K562 (cell line): ENCODE results near the gene KMT2E. TPM values are rescaled to one million over a fixed set of nuclear protein-coding genes. Genes with fewer than 3 reads are reported as not detected.
A peak's percentile ranks its signal among the peaks of the same experiment; 100 is the strongest.

ENCODE experiments used
- AFF1 ChIP-seq, 2 experiments: fragments of 450-650 bp; IDR thresholded peaks; 2 replicates each; pipeline ENCODE4 v1.6.1; 2018; ENCODE audit warnings: mild to moderate bottlenecking in 2 of 2, low read depth in 1 of 2; ENCODE audit not compliant: partially characterized antibody in 2 of 2
- DIDO1 ChIP-seq: fragments of 450-650 bp; IDR thresholded peaks from 2 replicates; pipeline ENCODE4 v1.6.1; 2016; ENCODE audit warnings: low read depth, missing biosample characterization, missing genetic modification characterization
- DNMT1 ChIP-seq: fragments of 450-650 bp; IDR thresholded peaks from 2 replicates; pipeline ENCODE4 v1.6.1; 2016; ENCODE audit warnings: antibody characterized with exemption, mild to moderate bottlenecking
- E2F8 ChIP-seq: fragments of 450-650 bp; IDR thresholded peaks from 2 replicates; pipeline ENCODE4 v1.7.1; 2018; ENCODE audit warnings: mild to moderate bottlenecking, low read depth; ENCODE audit not compliant: partially characterized antibody
- GABPB2 ChIP-seq: fragments of 250-450 bp; sonication (Bioruptor Pico); conservative IDR thresholded peaks from 2 replicates; pipeline ENCODE4 v1.5.1; 2021; ENCODE audit warnings: mild to moderate bottlenecking
- HLTF ChIP-seq: fragments of 450-650 bp; IDR thresholded peaks from 2 replicates; pipeline ENCODE4 v1.6.1; 2016
- HMG20A ChIP-seq: fragments of 450-650 bp; formaldehyde crosslinking; conservative IDR thresholded peaks from 2 replicates; pipeline ENCODE4 v1.4.0; 2020; ENCODE audit warnings: mild to moderate bottlenecking, mixed read lengths
- KAT2B ChIP-seq: IDR thresholded peaks from one replicate; pipeline ENCODE4 v1.6.1; 2012; ENCODE audit warnings: low read depth, mild to moderate bottlenecking, control low read depth, inconsistent platforms, low read length, moderate library complexity
- NFE2 ChIP-seq: IDR thresholded peaks from 2 replicates; pipeline ENCODE4 v1.6.1; 2014; ENCODE audit warnings: antibody characterized with exemption, low read depth
- NR2C2 ChIP-seq, 2 experiments: fragments of 200-800 bp in 1 of 2; sonication (Bioruptor generic) in 1 of 2; sonication (generic) in 1 of 2; formaldehyde crosslinking in 1 of 2; IDR thresholded peaks; 2 replicates each; pipeline versions ENCODE4 v1.6.1 to v1.8.0; 2016 to 2022; ENCODE audit warnings: mild to moderate bottlenecking in 1 of 2, missing compliant biosample characterization in 1 of 2, missing genetic modification characterization in 1 of 2, missing genetic modification reagents in 1 of 2
- PHB ChIP-seq: fragments of 250-450 bp; sonication (Bioruptor Pico); IDR thresholded peaks from 2 replicates; pipeline ENCODE4 v1.5.0; 2021
- POLR2A ChIP-seq: fragments of 450-650 bp; conservative IDR thresholded peaks from 2 replicates; pipeline ENCODE4 v1.6.1; 2016
- RBM25 ChIP-seq: fragments of 200-400 bp; formaldehyde crosslinking; IDR thresholded peaks from 2 replicates; pipeline ENCODE4 v1.6.1; 2018; ENCODE audit warnings: low read length, low read depth, moderate library complexity; ENCODE audit not compliant: severe bottlenecking
- SPI1 ChIP-seq: IDR thresholded peaks from 2 replicates; pipeline ENCODE4 v1.6.1; 2011; ENCODE audit warnings: low read depth, low read length, control low read depth, borderline replicate concordance
- STAG1 ChIP-seq: sonication (generic); formaldehyde crosslinking; IDR thresholded peaks from 2 replicates; pipeline ENCODE4 v1.5.0; 2020; ENCODE audit warnings: missing genetic modification reagents, borderline replicate concordance
- TEAD1 ChIP-seq, 2 experiments: fragments of 450-650 bp in 1 of 2; sonication (generic) in 1 of 2; formaldehyde crosslinking; IDR thresholded peaks; 2 replicates each; pipeline versions ENCODE4 v1.4.0 to v1.8.0; 2020 to 2022; ENCODE audit warnings: mild to moderate bottlenecking in 2 of 2, missing genetic modification reagents in 1 of 2
- THAP7 ChIP-seq: fragments of 250-450 bp; sonication (Bioruptor Pico); IDR thresholded peaks from 2 replicates; pipeline ENCODE4 v1.5.0; 2021
- polyA plus RNA-seq, 8 experiments: library from polyadenylated mRNA; depleted of rRNA in 4 of 8; stranded (reverse) in 5 of 8; unstranded in 3 of 8; fragments of >200 nt; fragmentation: Nextera tagmentation in 2 of 8; fragmentation: Illumina TruSeq in 1 of 8; extraction: Ambion mirVana in 2 of 8; extraction: Trizol in 1 of 8; gene quantifications; 2 replicates each; pipeline versions ENCODE4 v1.2.1 to v1.2.3, GENCODE V29; 2011 to 2014; ENCODE audit warnings: inconsistent platforms in 1 of 8, missing spikeins in 1 of 8
- total RNA-seq, 7 experiments: library from RNA; depleted of rRNA in 6 of 7; stranded (reverse); fragments of >200 nt in 6 of 7; fragmentation: Illumina TruSeq in 2 of 7; extraction: Trizol in 2 of 7; gene quantifications; 2 replicates each; pipeline versions ENCODE4 v1.2.1 to v1.2.3, GENCODE V29; 2011 to 2021; ENCODE audit warnings: low replicate concordance in 1 of 7
- TF ChIP-seq, protein P1 (sequence below): fragments of 250-450 bp; sonication (Bioruptor Pico); IDR thresholded peaks from 2 replicates; pipeline ENCODE4 v1.8.0; 2021; ENCODE audit warnings: borderline replicate concordance, mild to moderate bottlenecking, moderate library complexity; ENCODE audit not compliant: poor library complexity, severe bottlenecking

KMT2E gene
- total and polyA plus RNA-seq, 9 of the 15 experiments (the other 6 are each of a cell fraction or from before 2014, with no cell fraction given): 8.9 to 55.3 (median 38.1) TPM

- peak; percentile 96 for TF ChIP-seq E2F8
- peak; percentile 47 to 85 for TF ChIP-seq AFF1 (IDR thresholded peaks at IDR 0.05; ENCODE audit: low read depth in 1 of 2, partially characterized antibody in 2 of 2)
- no peak for TF ChIP-seq RBM25
- peak; percentile 83 for TF ChIP-seq DIDO1 (tag)
- peak; percentile 86 for TF ChIP-seq HLTF
- peak; percentile 94 for TF ChIP-seq SPI1
- no peak for TF ChIP-seq STAG1 (CRISPR knock-in tag)
- TF ChIP-seq DNMT1: peak; percentile 99
- TF ChIP-seq, protein P1, sequence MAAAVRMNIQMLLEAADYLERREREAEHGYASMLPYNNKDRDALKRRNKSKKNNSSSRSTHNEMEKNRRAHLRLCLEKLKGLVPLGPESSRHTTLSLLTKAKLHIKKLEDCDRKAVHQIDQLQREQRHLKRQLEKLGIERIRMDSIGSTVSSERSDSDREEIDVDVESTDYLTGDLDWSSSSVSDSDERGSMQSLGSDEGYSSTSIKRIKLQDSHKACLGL: no peak
- no peak for TF ChIP-seq HMG20A
- TF ChIP-seq NFE2: no peak
- 0 out of 2 replicates have a peak, but pooled peaks have one; percentile 11 for TF ChIP-seq PHB (CRISPR knock-in tag)
- TF ChIP-seq NR2C2 (CRISPR knock-in tag; IDR thresholded peaks at IDR 0.05): peak; percentile 65; the same call in 1 of the 2 replicates
- peak; percentile 94 for TF ChIP-seq NR2C2 (tag; IDR thresholded peaks at IDR 0.05)
- no peak for TF ChIP-seq KAT2B
- TF ChIP-seq POLR2A: peak; percentile 98
- TF ChIP-seq TEAD1 (CRISPR knock-in tag; IDR thresholded peaks at IDR 0.05): peak; percentile 96 to 98
- peak; percentile 64; the same call in 1 of the 2 replicates for TF ChIP-seq THAP7 (CRISPR knock-in tag)
- TF ChIP-seq GABPB2 (CRISPR knock-in tag): peak; percentile 65; the same call in 1 of the 2 replicates
Measured at GRCh38 chr7:104983578-104984539, 30.1 kb upstream of the KMT2E start (continued).
